ENCODE results near the gene PLEKHG1. TPM values are rescaled to one million over a fixed set of nuclear protein-coding genes. Genes with fewer than 3 reads are reported as not detected.

PLEKHG1 gene
- total RNA-seq: 13.5 and 17.2 TPM in 2 replicates

DNA sequence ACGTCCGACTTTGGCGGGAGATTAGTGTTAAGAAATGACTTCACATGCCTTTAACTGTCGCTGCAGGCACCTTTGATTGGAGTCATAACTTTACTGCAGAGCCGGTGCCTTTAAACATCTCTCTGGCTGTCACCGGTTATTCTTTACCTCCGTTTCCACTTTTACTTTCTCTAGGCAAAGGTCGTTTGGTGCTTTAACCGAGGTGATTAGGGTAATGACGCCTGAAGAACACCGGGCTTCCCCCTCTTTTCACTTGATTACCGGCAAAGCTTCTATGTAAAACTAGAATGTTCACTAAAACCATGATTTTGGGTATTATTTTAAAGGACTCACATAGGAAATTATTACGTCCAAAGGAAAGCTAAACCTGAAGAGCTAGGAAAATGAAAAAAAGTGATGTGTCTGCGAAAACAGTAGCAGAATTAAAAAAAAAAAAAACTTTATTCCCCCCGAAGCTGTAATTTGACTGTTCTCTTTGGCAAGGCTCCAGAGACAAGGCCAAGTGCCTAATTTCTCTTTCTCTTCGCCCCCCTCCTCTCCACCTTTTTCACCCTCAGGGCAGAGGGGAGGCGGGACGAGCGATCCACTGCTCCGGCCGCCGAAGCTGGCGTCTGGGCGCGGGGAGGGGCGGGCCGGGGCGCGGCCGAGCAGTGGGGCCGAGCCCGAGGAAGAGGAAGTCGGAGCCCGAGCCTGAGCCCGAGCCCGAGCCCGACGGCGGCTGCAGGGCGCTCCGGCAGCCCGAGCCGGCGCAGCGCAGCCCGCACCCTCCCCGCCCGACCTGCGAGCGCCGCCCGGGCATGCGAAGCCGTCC, at the start of gene PLEKHG1:
Gene PLEKHG1, plus strand, starts transcription at position 687 of the 811 bp plus-strand sequence. CDS start 133,797 bp downstream, outside the sequence.
- peak; percentile 56 to 77 for DNase-seq (ENCODE audit: low read depth in 2 of 2)

GRCh38 chr6:150550244-150550643, 49.4 kb upstream of the PLEKHG1 start:
- DNase-seq (ENCODE audit: low read depth in 2 of 2): no peak

DNA sequence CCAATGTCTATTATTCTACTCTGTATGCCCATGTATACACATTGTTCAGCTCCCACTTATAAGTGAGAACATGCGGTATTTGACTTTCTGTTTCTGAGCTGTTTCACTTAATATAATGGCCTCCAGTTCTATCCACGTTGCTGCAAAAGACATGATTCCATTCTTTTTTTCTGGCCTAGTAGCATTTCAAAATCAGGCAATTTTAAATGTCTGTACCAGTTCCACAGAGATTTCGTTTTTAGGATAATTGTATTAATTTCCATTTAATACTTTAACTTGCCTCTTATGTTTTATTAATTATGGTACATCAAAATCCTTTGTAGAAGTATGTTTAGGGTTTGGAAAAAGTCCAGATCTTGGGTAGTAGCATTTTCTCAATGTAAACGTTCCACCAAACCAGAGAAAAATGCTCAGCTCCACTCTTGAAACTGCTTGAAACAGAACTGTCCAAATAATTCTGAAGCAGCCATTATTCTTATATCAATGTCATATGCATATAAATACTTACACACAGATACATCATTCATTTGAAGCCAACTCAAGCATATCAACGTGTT, 42.6 kb upstream of the PLEKHG1 start:
- DNase-seq (ENCODE audit: low read depth in 2 of 2): no peak

DNA sequence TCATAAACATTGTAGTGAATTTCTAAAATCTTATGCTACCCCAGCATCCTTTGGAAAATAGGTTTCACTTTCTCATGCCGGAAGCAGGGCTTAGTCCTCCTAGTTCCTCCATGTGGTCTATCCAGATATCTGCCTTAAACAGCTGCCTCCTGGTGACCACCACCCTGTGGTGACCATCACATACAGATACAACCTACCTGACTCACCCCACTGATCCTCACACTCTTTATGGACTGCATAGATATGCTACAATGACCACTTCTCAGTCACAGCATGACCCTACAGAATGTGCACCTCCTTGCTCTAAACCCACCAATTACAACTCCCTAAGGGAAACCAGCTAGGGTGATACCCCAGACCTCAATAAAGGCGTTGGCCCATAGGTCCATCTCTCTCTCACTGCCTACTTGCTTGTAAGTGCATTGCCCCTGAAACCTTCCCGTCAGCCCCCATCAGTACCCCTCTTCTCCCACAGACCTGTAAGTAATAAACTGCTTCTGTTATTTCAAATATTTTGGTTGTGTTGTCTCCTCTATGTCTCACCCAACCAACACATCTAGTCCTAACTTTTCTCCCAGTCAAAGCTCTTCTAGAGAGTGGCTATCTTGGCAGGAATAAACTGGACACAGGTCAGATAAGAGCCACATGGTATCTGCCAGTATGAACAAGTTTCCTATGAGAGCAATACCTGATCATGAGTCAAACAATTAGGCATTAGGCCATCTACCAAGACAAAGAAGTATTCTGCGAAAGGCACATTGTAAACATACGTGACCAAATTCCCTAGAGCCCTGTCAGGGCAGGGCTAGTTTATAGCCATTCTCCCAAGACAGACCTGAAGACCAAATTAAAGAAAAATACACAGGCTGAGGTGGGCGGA, 39.4 kb upstream of the PLEKHG1 start:
- no peak for DNase-seq (ENCODE audit: low read depth in 2 of 2)

- no peak for DNase-seq (ENCODE audit: low read depth in 2 of 2)
Measured at GRCh38 chr6:150560884-150561219, 38.8 kb upstream of the PLEKHG1 start.

GRCh38 chr6:150565945-150566344, 33.7 kb upstream of the PLEKHG1 start:
- no peak for DNase-seq (ENCODE audit: low read depth in 2 of 2)

DNA sequence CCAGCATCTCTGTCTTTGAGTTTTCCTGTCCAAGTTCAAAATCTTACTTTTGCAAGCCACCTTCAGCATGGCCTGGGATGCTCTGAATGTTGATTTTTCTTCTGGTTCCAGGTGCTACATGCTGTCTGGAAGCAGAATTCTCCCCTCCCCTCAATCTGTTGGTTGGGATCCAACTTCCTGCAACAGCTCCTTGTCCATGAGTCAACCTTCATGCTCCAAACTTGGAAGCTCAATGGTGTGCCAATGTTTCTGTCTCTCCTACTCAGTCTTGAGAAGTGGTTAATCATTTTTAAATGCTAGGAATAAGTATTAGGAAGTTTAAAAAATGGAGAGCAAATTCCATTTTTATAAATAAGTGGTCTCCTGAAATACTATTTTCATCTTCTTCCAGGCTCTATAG, 33.2 kb upstream of the PLEKHG1 start:
- DNase-seq (ENCODE audit: low read depth in 2 of 2): no peak

- DNase-seq (ENCODE audit: low read depth in 2 of 2): peak; percentile 43 to 55
Measured at GRCh38 chr6:150567380-150567779, 32.3 kb upstream of the PLEKHG1 start.

GRCh38 chr6:150567823-150568383, 31.8 kb upstream of the PLEKHG1 start:
- DNase-seq (ENCODE audit: low read depth in 2 of 2): no peak

GRCh38 chr6:150568560-150568959, 31.1 kb upstream of the PLEKHG1 start:
- no peak for DNase-seq (ENCODE audit: low read depth in 2 of 2)

DNA sequence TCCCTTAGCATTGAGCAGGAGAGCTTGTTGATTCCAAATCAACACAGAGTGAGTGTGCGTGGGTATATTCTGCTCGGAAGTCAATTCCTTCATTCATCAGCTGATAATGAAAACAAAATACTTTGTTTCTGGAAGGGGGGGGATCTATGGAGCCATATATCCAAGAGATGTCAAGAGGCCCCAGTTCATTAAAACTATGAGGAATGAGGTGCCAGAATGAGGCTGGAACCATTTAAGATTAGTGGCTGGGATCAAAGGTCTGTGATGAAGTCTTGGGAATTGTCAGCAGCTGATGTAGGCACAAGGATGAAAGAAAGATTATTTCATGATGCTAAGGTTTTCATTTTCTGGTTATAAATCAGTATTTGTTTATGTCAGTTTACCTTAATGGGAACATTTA, 30.5 kb upstream of the PLEKHG1 start:
- no peak for DNase-seq (ENCODE audit: low read depth in 2 of 2)

DNA sequence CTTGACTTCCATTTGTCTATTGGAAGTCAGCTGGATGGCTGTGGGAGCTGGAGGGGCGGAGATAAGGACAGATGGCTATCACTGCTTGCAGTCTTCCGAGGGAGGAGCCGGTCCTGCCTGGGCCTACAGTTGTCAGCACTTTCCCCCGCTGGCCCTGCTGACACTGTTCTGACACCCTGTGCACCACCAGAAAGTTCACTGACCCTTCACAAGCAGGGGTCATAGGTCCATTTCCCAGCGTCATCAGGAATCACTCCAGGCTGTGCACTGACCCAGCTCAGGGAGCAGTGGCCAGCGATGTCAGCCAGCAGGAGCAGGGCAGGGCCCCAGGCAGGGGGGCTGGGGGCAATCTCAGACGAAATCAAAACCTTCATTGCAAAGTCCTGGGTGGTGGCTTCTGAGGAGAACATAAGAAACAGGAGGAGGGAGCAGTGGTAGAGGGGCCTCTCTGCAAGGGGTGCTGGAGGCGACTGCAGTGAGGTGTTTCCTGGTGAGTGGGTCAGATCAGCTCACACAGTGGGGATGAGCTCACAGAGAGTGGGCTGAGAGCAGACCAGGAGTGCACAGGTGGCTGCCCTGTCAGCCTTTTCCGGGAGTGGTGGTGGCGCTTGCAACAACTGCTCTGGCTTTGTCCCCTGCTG, 26.5 kb upstream of the PLEKHG1 start:
- no peak for DNase-seq (ENCODE audit: low read depth in 2 of 2)

- no peak for DNase-seq (ENCODE audit: low read depth in 2 of 2)
Measured at GRCh38 chr6:150575836-150576235, 23.8 kb upstream of the PLEKHG1 start.

DNA sequence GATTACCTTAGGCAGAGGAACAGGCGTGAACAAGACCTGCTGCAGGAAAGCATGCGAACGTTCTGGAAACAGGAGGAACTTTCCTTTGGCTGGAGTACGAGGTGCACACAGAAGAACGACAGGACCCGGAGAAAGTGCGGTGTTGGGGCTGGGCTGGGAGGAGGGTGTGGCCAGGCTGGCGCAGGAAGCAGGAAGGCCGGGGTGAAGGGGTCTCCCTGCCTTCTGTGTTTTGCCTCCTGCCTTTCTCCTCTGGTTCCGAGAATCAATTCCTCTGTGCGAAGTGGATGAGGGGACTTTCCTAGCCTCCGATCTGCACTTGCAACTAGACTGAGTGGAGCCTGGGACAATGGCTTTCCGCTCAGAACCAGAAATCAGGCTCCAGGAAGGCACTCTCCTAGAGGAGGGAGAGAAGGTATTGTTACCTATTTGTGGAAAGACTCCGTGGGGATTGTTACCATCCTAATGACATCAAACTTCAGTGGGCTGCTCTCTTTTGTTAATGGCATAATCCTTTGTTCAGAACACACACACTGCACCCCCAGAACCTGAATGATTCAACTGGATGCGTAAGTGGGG, 22.9 kb upstream of the PLEKHG1 start:
- peak; percentile 5 to 11 for DNase-seq (ENCODE audit: low read depth in 2 of 2)

DNA sequence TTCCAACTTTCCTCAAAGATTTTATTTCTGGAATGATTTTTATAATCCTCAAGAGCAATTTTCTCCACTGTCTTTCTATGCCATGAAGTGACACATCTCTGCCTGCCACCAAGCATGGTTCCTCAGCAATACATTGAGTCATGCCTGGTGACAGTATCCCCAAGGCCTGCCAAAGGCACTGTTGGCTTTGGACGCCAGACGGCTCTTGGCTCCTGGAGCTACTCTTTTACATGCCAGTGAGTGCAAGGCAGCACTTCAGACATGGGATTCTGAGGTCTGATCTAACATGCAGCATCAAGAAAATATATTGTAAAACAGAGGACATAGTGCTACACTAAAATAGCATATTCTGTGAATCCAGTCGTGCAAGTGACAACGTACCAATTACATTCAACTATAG, 20.1 kb upstream of the PLEKHG1 start:
- no peak for DNase-seq (ENCODE audit: low read depth in 2 of 2)

DNA sequence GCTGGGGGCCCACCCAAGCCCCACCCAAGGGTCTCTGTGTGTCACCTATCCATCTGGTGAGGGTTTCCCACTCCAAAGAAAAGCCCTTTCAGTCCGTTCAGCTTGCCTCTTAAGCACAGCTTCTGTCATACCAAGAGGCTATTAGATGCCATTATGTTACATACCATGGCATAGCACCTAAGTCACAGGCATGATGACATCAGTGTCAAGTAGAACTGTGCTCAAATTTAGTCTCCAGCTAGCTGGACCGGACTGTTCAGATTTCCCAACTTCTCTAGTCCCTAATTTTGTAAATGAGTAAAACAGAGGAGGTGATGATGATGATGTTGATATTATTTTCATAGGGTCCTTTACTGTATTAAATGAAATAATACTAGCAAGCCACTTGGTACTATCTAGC, 19.2 kb upstream of the PLEKHG1 start:
- no peak for DNase-seq (ENCODE audit: low read depth in 2 of 2)

GRCh38 chr6:150584065-150584464, 15.6 kb upstream of the PLEKHG1 start:
- no peak for DNase-seq (ENCODE audit: low read depth in 2 of 2)

DNA sequence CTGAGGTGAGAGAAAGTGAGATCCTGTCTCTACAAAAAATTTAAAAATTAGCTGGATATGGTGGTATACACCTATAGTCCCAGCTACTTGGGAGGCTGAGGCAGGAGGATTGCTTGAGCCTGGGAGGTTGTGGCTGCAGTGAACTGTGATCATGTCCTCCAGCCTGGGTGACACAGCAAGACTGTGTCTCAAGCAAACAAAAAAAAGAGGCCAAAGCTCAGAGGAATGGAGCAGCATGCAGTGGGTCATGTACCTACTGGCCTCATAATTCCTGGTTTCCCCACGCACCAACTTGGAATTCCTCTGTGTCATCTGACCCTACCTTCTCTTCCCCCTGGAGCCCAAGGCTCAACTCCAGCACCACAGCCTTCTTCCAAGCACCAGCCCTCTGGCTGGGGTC, 15.1 kb upstream of the PLEKHG1 start:
- DNase-seq (ENCODE audit: low read depth in 2 of 2): no peak

DNA sequence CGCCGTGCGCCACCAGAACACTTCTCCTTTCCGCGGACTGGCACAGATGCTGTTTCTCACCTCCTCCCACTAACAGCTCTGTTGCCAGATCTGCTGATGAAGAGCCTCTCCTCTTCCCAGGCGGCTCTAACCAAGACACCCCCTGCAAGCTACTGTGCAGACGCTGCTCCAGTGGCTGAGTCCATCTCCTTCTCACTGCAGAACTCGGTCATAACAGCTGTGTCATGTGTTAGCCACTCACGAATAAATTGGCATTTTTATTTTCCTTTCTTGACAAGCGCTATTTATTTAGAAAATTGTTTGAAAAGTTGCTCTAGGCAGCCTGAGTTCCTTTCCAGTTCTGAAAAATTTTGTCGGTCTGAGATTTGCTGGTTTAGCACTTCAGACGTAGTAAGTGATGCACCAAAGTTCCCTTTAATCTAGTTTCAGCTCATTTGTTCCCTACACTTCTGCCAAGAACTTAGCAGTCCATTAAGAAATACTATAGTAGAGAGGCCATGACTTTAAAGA, 12.8 kb upstream of the PLEKHG1 start:
- DNase-seq (ENCODE audit: low read depth in 2 of 2): no peak

DNA sequence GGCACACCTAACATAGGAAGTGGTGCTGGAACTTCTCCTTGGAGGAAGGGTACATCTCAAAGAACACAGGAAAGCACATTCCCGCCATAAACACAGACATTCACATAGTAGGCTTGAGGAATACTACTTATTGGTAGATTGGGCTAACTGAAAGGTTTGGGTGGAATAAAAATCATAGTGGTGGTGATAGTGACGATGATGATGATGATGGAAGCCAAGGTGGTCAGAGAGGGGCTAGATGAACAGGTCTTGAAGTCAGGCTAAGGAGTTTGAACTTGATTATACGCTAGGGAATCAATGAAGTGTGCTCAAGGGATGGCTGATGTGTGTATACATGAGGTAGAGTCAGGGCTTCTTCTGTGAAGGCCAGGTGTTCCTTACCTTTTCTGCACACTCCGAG, 12.0 kb upstream of the PLEKHG1 start:
- no peak for DNase-seq (ENCODE audit: low read depth in 2 of 2)

- no peak for DNase-seq (ENCODE audit: low read depth in 2 of 2)
Measured at GRCh38 chr6:150588888-150589499, 10.7 kb upstream of the PLEKHG1 start.
